GM12801 (cell line): Measurements from ENCODE around the gene KLHDC7A.

Experiments used
- CTCF ChIP-seq: IDR thresholded peaks from one replicate; pipeline ENCODE4 v1.5.1; 2011; ENCODE audit warnings: control low read depth; ENCODE audit not compliant: insufficient read length; ENCODE audit errors: extremely low read depth

Gene KLHDC7A

GRCh38 chr1:18464665-18465050 lies 16.1 kb upstream of the KLHDC7A start:
- TF ChIP-seq CTCF = no peak

- TF ChIP-seq CTCF = no peak
These were observed 14.1 kb upstream of the KLHDC7A start for GRCh38 chr1:18466676-18467075.

- no peak for TF ChIP-seq CTCF
These were observed 12.2 kb upstream of the KLHDC7A start for GRCh38 chr1:18468570-18468969.

GRCh38 chr1:18469514-18469913 lies 11.2 kb upstream of the KLHDC7A start:
- TF ChIP-seq CTCF = no peak

- no peak for TF ChIP-seq CTCF
These were observed 9.9 kb upstream of the KLHDC7A start for GRCh38 chr1:18470671-18471355.

GRCh38 chr1:18473195-18473815 lies 7.4 kb upstream of the KLHDC7A start:
- TF ChIP-seq CTCF = no peak

- TF ChIP-seq CTCF = no peak
These were observed 6.1 kb upstream of the KLHDC7A start for GRCh38 chr1:18474559-18475175.
